IPS-18c (cell line): ENCODE results near the gene NANOS1.

ENCODE experiments used
- H3K4me3 ChIP-seq: 2 replicates; pipeline ENCODE4 v1.7.0; 2013; ENCODE audit warnings: low read depth, mild to moderate bottlenecking, low read length, moderate library complexity; ENCODE audit not compliant: insufficient read depth
- H3K9me3 ChIP-seq: one replicate; pipeline ENCODE4 v1.6.1; 2013; ENCODE audit warnings: mild to moderate bottlenecking, low read length, moderate library complexity; ENCODE audit not compliant: control insufficient read depth, insufficient read depth

Gene NANOS1

GRCh38 chr10:119039161-119039560, 9.6 kb downstream of the NANOS1 start:
- no peak overlapping the region for H3K4me3 ChIP-seq
- no peaks in the 10 kb centered on the region for H3K9me3 ChIP-seq

- no peak overlapping the region for H3K4me3 ChIP-seq
- no peaks in the 10 kb centered on the region for H3K9me3 ChIP-seq
These were observed 11.8 kb downstream of the NANOS1 start for GRCh38 chr10:119041326-119041725.

GRCh38 chr10:119042169-119042568, 12.7 kb downstream of the NANOS1 start:
- H3K9me3 ChIP-seq = no peaks in the 10 kb centered on the region
- no peak overlapping the region for H3K4me3 ChIP-seq

GRCh38 chr10:119045561-119045960, 16.0 kb downstream of the NANOS1 start:
- no peak overlapping the region for H3K4me3 ChIP-seq
- no peaks in the 10 kb centered on the region for H3K9me3 ChIP-seq

- H3K4me3 ChIP-seq = no peak overlapping the region
These were observed 19.8 kb downstream of the NANOS1 start for GRCh38 chr10:119049361-119049760.

GRCh38 chr10:119049777-119050176, 20.3 kb downstream of the NANOS1 start:
- Histone ChIP-seq H3K4me3 (no peak overlapping the region), H3K9me3 (no peaks in the 10 kb centered on the region)

More at GRCh38 chr10:119049361-119049760, 19.8 kb downstream of the NANOS1 start:
- H3K9me3 ChIP-seq = no peaks in the 10 kb centered on the region

- Histone ChIP-seq H3K9me3 (no peaks in the 10 kb centered on the region), H3K4me3 (no peak overlapping the region)
These were observed 22.3 kb downstream of the NANOS1 start for GRCh38 chr10:119051775-119052174.

GRCh38 chr10:119055472-119055871, 26.0 kb downstream of the NANOS1 start:
- Histone ChIP-seq H3K9me3 (no peaks in the 10 kb centered on the region), H3K4me3 (no peak overlapping the region)

GRCh38 chr10:119058010-119058409, 28.5 kb downstream of the NANOS1 start:
- H3K4me3 ChIP-seq = no peak overlapping the region
- no peaks in the 10 kb centered on the region for H3K9me3 ChIP-seq

- H3K4me3 ChIP-seq = no peak overlapping the region
- no peaks in the 10 kb centered on the region for H3K9me3 ChIP-seq
These were observed 30.0 kb downstream of the NANOS1 start for GRCh38 chr10:119059557-119059956.

GRCh38 chr10:119060107-119060506, 30.6 kb downstream of the NANOS1 start:
- Histone ChIP-seq H3K9me3 (no peaks in the 10 kb centered on the region), H3K4me3 (no peak overlapping the region)

GRCh38 chr10:119061352-119061751, 31.8 kb downstream of the NANOS1 start:
- Histone ChIP-seq H3K9me3 (no peaks in the 10 kb centered on the region), H3K4me3 (no peak overlapping the region)

GRCh38 chr10:119061926-119062325, 32.4 kb downstream of the NANOS1 start:
- Histone ChIP-seq H3K9me3 (no peaks in the 10 kb centered on the region), H3K4me3 (no peak overlapping the region)

GRCh38 chr10:119070395-119071165, 41.1 kb downstream of the NANOS1 start:
- H3K4me3 ChIP-seq = no peak overlapping the region
- no peaks in the 10 kb centered on the region for H3K9me3 ChIP-seq

GRCh38 chr10:119073584-119073983, 44.1 kb downstream of the NANOS1 start:
- Histone ChIP-seq H3K9me3 (no peaks in the 10 kb centered on the region), H3K4me3 (no peak overlapping the region)

GRCh38 chr10:119078422-119079179, 49.1 kb downstream of the NANOS1 start:
- no peaks in the 10 kb centered on the region for H3K9me3 ChIP-seq
- peak overlapping the region; percentile 98 for H3K4me3 ChIP-seq

GRCh38 chr10:119079599-119080520, 50.3 kb downstream of the NANOS1 start:
- Histone ChIP-seq H3K4me3 (peak overlapping the region; percentile 98), H3K9me3 (no peaks in the 10 kb centered on the region)
